Measurements from ENCODE around the gene GBA2.

DNA sequence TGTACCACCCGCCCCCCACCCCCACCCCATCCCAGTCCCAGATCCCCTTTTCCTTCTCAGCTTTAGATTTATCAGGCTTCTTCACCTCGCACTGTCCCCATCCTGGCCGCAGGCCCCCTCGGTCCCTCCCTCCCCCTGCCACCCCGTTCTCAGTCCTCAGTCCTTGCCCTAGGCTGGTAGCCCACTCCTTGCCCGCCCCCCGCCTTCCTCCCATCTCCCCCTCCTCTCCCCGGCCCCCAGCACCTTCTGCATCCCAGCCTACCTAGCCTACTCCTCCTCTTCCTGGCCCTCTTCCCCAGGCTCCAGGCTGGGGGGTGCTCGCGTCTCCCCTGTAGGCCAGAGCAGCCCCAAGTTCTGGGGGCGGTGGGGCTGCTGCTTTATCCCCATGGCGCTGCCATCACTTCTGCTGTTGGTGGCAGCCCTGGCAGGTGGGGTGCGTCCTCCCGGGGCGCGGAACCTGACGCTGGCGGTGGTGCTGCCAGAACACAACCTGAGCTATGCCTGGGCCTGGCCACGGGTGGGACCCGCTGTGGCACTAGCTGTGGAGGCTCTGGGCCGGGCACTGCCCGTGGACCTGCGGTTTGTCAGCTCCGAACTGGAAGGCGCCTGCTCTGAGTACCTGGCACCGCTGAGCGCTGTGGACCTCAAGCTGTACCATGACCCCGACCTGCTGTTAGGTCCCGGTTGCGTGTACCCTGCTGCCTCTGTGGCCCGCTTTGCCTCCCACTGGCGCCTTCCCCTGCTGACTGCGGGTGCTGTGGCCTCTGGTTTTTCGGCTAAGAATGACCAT lies 43.2 kb upstream of the GBA2 start:
- TF ChIP-seq EZH2 (IDR thresholded peaks at IDR 0.05) (no peak), FOXP2 (optimal IDR thresholded peaks at IDR 0.05; ENCODE audit: control extremely low read depth, extremely low read length, insufficient read depth) (no peak), POLR2AphosphoS5 (IDR thresholded peaks at IDR 0.05; ENCODE audit: borderline replicate concordance, low read depth, low read length) (no peak)

Data from SK-N-MC (cell line).